Muscle layer of colon (tissue), 2 donors: ENCODE results near the gene GPR132.
"Not testable (repeated sequence)": the region's sequence is repeated elsewhere in the genome, so short reads cannot be mapped to it uniquely, and the experiment has no call there.

Experiments
- H3K27ac ChIP-seq: one replicate; pipeline ENCODE4 v1.7.0; 2013; ENCODE audit warnings: low read depth, mild to moderate bottlenecking, low read length, moderate library complexity
- H3K27me3 ChIP-seq, 2 donors: one replicate each; pipeline ENCODE4 v1.7.0; 2013; ENCODE audit warnings: low read length in 2 of 2, mild to moderate bottlenecking in 2 of 2; ENCODE audit not compliant: insufficient read depth in 2 of 2, control insufficient read depth in 1 of 2
- H3K36me3 ChIP-seq: one replicate; pipeline ENCODE4 v1.7.0; 2013; ENCODE audit warnings: mild to moderate bottlenecking, low read length; ENCODE audit not compliant: insufficient read depth
- H3K4me1 ChIP-seq: one replicate; pipeline ENCODE4 v1.7.0; 2013; ENCODE audit warnings: mild to moderate bottlenecking, low read length; ENCODE audit not compliant: insufficient read depth
- H3K4me3 ChIP-seq, 2 donors: one replicate each; pipeline ENCODE4 v1.7.0; 2013; ENCODE audit warnings: low read length in 2 of 2, low read depth in 1 of 2, mild to moderate bottlenecking in 1 of 2, moderate library complexity in 1 of 2
- H3K9ac ChIP-seq: one replicate; pipeline ENCODE4 v1.7.0; 2013; ENCODE audit warnings: low read length
- H3K9me3 ChIP-seq: one replicate; pipeline ENCODE4 v1.7.0; 2013; ENCODE audit warnings: mild to moderate bottlenecking, low read length
- donor health status: abdominal sarcoma.
- donor health status: Adenocarcinoma of cecum.

GPR132 gene, protein sequence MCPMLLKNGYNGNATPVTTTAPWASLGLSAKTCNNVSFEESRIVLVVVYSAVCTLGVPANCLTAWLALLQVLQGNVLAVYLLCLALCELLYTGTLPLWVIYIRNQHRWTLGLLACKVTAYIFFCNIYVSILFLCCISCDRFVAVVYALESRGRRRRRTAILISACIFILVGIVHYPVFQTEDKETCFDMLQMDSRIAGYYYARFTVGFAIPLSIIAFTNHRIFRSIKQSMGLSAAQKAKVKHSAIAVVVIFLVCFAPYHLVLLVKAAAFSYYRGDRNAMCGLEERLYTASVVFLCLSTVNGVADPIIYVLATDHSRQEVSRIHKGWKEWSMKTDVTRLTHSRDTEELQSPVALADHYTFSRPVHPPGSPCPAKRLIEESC

DNA sequence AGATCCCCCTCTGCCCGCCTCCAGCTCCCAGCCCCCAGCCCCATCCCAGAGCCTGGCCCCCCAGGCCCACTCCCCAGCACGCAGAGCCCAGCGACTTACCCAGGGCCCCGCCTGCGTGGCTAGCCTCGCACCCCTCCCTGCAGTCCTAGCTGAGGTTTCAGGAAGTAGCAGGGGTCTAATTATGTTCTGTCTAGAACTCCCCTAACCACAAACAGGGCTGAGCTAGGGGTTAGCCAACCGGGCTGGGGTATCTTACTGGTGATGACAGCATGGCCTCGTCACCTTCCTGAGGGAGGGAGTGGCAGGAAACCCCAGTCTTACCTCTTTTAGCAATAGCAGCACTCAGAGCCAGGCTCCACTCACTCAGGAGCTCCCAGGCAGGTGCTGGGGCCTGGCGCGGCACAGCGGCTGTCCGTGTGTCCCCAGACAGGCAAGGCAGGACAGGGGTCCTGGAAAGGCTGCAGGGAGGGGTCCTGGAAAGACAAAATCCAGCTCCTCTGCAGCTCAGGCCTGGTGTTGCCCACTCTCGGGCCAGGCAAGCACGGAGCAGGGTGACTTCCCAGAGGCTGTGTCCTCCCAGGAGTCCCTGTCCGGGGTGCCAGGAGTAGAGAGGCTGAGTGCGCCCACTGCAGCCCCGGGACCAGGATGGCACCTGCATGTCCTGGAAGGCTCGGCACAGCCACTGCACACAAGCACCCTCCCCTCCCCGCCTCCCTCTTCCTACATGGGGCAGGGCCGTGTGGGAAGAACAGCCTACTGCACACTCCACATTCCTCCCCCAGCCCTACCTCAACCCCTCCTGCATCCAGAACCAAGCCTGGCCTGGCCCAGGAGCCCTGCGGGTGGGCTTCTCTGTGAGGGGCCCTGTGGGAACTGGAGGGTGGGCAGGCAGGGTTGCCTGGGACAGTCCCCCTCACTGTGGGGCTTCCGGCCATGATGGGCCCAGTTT, at the start of gene GPR132:
GPR132 (minus strand) TSS at position 151 of the 949 bp plus-strand sequence. CDS start 10,010 bp downstream, outside the sequence.
- Histone ChIP-seq H3K9me3 (no peaks in the 10 kb centered on the region), H3K9ac (no peak within 1 kb of the TSS), H3K4me3 (no peak within 1 kb of the TSS), H3K4me1 (no peaks in the 10 kb centered on the region), H3K27me3 (peaks cover 0 to 21% of the 10 kb centered on the region in 2 donors), H3K36me3 (no peaks in the 10 kb centered on the region), H3K27ac (peak within 1 kb of the TSS; percentile 34)

DNA sequence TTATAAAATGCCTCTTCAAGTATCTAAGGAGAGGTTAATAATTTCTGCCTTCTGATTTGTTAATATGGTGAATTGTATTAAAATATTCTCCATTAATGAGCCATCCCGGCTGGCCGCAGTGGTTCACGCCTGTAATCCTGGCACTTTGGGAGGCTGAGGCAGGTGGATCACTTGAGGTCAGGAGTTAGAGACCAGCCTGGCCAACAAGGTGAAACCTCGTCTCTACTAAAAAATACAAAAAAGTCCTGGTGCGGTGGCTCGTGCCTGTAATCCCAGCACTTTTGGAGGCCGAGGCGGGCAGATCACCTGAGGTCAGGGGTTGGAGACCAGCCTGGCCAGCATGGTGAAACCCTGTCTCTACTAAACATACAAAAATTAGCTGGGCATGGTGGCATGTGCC, 44.0 kb upstream of the GPR132 start:
- not testable (repeated sequence) for H3K9me3 ChIP-seq, H3K27me3 ChIP-seq, H3K36me3 ChIP-seq, H3K27ac ChIP-seq, H3K4me3 ChIP-seq, H3K4me1 ChIP-seq, H3K9ac ChIP-seq

DNA sequence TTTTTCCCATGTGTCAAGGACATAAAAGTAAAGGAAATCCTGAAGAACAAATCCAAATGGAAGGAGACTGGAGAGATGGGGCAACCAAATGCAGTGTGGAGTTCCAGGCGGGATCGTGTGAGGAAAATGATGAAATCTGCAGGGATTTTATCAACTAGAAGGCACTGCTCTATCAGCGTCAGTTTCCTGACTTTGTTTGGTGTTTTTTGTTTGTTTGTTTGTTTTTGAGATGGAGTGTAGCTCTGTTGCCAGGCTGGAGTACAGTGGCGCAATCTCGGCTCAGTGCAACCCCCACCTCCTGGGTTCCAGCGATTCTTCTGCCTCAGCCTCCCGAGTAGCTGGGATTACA, 43.3 kb upstream of the GPR132 start:
- Histone ChIP-seq H3K9ac (no peak overlapping the region), H3K27me3 (no peaks in the 10 kb centered on the region), H3K4me1 (no peaks in the 10 kb centered on the region), H3K27ac (no peak overlapping the region), H3K4me3 (no peak overlapping the region), H3K9me3 (no peaks in the 10 kb centered on the region), H3K36me3 (no peaks in the 10 kb centered on the region)

DNA sequence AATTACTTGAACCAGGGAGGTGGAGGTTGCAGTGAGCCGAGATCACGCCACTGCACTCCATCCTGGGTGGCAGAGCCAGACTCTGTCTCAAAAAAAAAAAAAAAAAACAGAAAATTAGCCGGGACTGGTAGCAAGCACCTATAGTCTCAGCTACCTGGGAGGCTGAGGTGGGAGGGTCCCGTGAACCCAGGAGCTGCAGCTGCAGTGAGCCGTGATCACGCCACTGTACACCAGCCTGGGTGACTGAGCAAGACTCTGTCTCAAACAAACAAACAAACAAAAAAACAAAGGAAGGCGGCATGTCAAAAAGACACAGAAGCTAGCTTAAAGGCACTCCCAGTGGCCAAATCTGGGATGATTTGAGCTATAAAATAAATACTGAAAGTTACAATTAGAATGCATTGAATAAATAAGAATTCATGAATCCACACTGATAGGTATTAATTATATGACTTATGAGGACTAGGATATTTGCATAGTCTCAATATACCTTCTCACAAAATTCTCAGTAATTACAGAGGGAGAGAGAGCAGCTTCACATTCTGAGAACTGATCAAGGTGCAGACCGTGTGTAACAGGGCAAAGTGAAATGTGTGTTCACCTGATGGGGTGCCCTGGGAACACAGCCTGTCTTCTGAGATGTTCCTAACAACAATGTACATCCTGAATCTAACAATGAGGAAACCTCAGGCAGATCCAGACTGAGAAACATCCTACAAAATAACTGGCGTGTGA, 42.7 kb upstream of the GPR132 start:
- Histone ChIP-seq H3K27me3 (no peaks in the 10 kb centered on the region), H3K9ac (no peak overlapping the region), H3K36me3 (no peaks in the 10 kb centered on the region), H3K27ac (no peak overlapping the region), H3K9me3 (no peaks in the 10 kb centered on the region), H3K4me3 (no peak overlapping the region), H3K4me1 (no peaks in the 10 kb centered on the region)

DNA sequence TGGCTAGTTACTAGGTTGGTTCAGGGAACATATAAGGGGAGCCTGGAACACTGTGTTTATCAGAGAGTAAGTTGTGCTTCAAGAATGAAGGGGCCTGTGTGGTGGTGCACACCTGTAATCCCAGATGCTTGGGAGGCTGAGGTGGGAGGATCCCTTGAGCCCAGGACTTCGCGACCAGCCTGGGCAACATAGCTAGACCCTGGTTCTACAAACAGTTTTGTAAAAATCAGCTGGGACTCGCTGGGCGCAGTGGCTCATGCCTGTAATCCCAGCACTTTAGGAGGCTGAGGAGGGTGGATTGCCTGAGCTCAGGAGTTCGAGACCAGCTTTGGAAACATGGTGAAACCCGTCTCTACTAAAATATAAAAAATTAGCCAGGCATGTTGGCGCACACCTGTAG, 42.1 kb upstream of the GPR132 start:
- Histone ChIP-seq H3K4me3 (no peak overlapping the region), H3K27ac (no peak overlapping the region), H3K9me3 (no peaks in the 10 kb centered on the region), H3K36me3 (no peaks in the 10 kb centered on the region), H3K27me3 (no peaks in the 10 kb centered on the region), H3K4me1 (no peaks in the 10 kb centered on the region), H3K9ac (no peak overlapping the region)

DNA sequence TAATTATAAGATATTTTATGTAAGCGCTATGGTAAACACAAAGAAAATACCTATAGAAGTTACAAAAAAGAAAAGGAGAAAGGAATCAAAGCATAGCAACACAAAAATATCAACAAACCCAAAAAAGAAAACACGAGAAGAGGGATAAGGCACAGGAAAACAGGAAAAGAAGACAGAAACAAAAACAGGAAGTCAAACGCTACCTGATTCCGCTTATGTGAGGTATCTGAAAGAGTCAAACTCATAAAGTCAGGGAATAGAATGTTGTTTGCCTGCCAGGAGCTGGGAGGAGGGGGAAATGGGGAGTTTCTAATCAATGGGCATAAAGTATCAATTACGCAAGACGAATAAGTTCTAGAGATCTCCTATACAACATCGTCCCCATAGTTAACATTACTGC, 39.9 kb upstream of the GPR132 start:
- no peak overlapping the region for H3K9ac ChIP-seq
- no peaks in the 10 kb centered on the region for H3K36me3 ChIP-seq
- H3K4me3 ChIP-seq, result no peak overlapping the region
- H3K9me3 ChIP-seq, result no peaks in the 10 kb centered on the region
- no peaks in the 10 kb centered on the region for H3K27me3 ChIP-seq
- H3K27ac ChIP-seq, result no peak overlapping the region
- H3K4me1 ChIP-seq, result no peaks in the 10 kb centered on the region

DNA sequence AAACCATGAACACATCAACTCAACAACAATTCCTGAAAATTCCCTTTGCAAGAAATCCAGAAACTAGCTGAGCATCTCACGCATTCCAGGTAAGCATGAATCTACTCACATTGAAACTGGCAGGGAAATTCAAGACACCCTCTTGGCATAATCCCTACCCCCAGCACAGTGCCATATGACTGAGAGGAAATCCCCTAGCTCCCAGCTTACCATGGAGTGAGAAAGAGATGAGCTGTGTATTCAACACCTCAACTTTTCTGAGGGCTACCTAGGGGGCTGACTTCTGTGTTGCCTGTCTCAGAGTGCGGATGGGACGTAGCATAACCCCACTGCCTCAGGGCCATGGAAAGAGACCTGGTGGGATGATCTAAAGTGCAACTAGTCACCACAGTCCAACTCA, 37.7 kb upstream of the GPR132 start:
- H3K4me3 ChIP-seq, result no peak overlapping the region
- no peaks in the 10 kb centered on the region for H3K27me3 ChIP-seq
- H3K36me3 ChIP-seq, result no peaks in the 10 kb centered on the region
- no peaks in the 10 kb centered on the region for H3K9me3 ChIP-seq
- H3K4me1 ChIP-seq, result no peaks in the 10 kb centered on the region
- H3K9ac ChIP-seq, result no peak overlapping the region
- no peak overlapping the region for H3K27ac ChIP-seq

DNA sequence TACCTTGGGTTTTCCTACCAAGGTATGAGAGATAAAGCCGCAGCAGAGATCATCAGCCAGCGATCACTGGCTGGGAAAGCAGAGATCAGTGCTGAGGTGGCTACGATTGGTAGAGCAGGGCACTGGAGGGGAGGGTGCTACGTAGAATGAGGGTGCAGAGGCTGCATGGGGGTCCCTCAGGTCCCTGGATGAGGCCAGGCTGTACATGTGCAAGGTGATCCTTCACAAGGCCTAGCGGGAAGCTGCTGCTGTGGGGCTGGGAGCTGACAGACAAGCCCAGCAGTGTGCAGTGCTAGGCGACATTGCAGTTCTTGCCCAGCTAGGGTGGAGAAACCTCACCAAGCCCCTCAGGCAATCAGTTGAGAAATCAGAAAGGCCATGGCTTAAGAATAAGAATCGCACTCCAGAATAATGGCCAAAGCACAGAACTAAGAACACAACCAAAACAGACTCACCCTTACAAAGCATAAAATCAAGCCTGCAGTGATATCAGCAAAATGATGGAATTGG, 37.2 kb upstream of the GPR132 start:
- Histone ChIP-seq H3K4me3 (no peak overlapping the region), H3K27me3 (no peaks in the 10 kb centered on the region), H3K9me3 (no peaks in the 10 kb centered on the region), H3K36me3 (no peaks in the 10 kb centered on the region), H3K27ac (no peak overlapping the region), H3K4me1 (no peaks in the 10 kb centered on the region), H3K9ac (no peak overlapping the region)

DNA sequence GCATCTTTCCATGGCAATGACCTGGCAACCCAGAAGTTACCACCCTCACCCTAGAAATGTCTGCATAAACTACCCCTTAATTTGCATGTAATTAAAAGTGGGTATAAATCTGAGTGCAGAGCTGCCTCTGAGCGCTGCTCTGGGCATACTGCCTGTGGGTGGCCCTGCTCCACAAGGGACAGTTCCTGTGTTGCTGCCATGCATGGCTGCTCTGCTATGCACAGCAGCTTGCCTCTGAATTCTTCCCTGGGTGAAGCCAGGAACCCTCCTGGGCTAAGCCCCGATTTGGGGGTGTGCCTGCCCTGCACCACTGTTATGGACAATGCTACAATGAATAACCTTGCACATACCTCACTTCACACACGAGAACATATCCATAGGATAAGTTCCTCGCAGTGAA, 35.7 kb upstream of the GPR132 start:
- H3K36me3 ChIP-seq, result no peaks in the 10 kb centered on the region
- H3K27me3 ChIP-seq, result no peaks in the 10 kb centered on the region
- no peak overlapping the region for H3K4me3 ChIP-seq
- no peaks in the 10 kb centered on the region for H3K9me3 ChIP-seq
- H3K27ac ChIP-seq, result no peak overlapping the region
- no peak overlapping the region for H3K9ac ChIP-seq
- no peaks in the 10 kb centered on the region for H3K4me1 ChIP-seq

DNA sequence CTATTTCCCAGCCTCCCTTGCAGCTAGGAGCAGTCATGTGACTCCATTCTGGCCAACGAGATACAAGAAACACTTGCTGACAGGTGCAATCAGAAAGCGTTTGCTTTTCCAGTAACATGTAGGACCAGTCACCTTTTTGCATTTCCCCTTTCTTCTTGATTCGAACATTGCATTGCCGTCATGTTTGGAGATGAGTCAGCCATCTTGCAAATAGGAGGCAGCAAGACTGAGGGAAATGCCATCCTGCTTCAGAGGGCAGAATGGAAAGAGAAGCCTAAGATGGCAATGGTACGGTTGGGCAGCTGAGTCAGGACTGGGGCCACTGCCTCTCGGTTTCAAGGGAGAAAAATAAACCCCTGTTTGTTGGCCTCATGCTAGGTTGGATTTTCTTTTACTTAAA, 34.5 kb upstream of the GPR132 start:
- Histone ChIP-seq H3K27ac (no peak overlapping the region), H3K9me3 (no peaks in the 10 kb centered on the region), H3K27me3 (no peaks in the 10 kb centered on the region), H3K36me3 (no peaks in the 10 kb centered on the region), H3K9ac (no peak overlapping the region), H3K4me3 (no peak overlapping the region), H3K4me1 (no peaks in the 10 kb centered on the region)

DNA sequence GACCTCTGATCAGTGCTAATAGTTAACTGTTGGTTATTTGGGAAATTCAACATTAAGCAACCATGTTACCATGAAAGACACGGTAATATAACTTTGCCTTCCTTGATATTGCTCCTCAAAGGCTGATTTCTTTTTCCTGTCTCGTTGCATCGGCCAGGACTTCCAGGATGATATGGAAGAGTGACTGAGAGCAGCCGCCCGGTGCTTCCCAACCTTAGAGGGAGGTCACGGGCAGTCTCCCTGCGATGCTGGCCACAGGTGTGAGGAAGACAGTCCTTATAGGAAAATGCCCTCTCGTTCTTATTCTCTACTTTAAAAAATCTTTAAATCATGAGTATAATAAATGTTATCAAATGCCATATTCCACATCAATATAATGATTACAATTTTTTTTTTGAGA, 33.1 kb upstream of the GPR132 start:
- no peaks in the 10 kb centered on the region for H3K36me3 ChIP-seq
- peaks cover 6% of the 10 kb centered on the region for H3K4me1 ChIP-seq
- H3K4me3 ChIP-seq, result no peak overlapping the region
- no peaks in the 10 kb centered on the region for H3K27me3 ChIP-seq
- H3K9ac ChIP-seq, result no peak overlapping the region
- H3K27ac ChIP-seq, result no peak overlapping the region
- no peaks in the 10 kb centered on the region for H3K9me3 ChIP-seq
